Duodenal mucosa (tissue), 2 donors: ENCODE results near the gene GPR6.

ENCODE experiments used
- H3K27ac ChIP-seq: one replicate; pipeline ENCODE4 v1.7.0; 2013; ENCODE audit warnings: low read depth, low read length
- H3K27me3 ChIP-seq, 2 donors: one replicate each; pipeline ENCODE4 v1.7.0; 2013; ENCODE audit warnings: low read length in 2 of 2, control low read depth in 1 of 2; ENCODE audit not compliant: insufficient read depth in 2 of 2, control insufficient read depth in 1 of 2
- H3K36me3 ChIP-seq, 2 donors: one replicate each; pipeline ENCODE4 v1.7.0; 2013; ENCODE audit warnings: low read length in 2 of 2, control low read depth in 1 of 2; ENCODE audit not compliant: insufficient read depth in 2 of 2, control insufficient read depth in 1 of 2
- H3K4me1 ChIP-seq, 2 donors: one replicate each; pipeline ENCODE4 v1.7.0; 2013; ENCODE audit warnings: low read length in 2 of 2, control low read depth in 1 of 2; ENCODE audit not compliant: insufficient read depth in 2 of 2, control insufficient read depth in 1 of 2
- H3K4me3 ChIP-seq, 2 donors: one replicate each; pipeline ENCODE4 v1.7.0; 2013; ENCODE audit warnings: low read length in 2 of 2, low read depth in 1 of 2
- H3K9ac ChIP-seq, 2 donors: one replicate each; pipeline ENCODE4 v1.7.0; 2013; ENCODE audit warnings: low read length in 2 of 2, low read depth in 1 of 2
- H3K9me3 ChIP-seq, 2 donors: one replicate each; pipeline ENCODE4 v1.7.0; 2013; ENCODE audit warnings: low read length in 2 of 2, control low read depth in 1 of 2; ENCODE audit not compliant: control insufficient read depth in 1 of 2

GPR6 gene

GRCh38 chr6:109998159-109998785 is 20.2 kb downstream of the GPR6 start:
- no peaks in the 10 kb centered on the region for H3K4me1 ChIP-seq
- H3K4me3 ChIP-seq, result no peak overlapping the region
- H3K9me3 ChIP-seq, result no peaks in the 10 kb centered on the region
- H3K36me3 ChIP-seq, result no peaks in the 10 kb centered on the region
- H3K27ac ChIP-seq, result no peak overlapping the region
- no peak overlapping the region for H3K9ac ChIP-seq
- peaks cover 0 to 8% of the 10 kb centered on the region in 2 donors for H3K27me3 ChIP-seq

GRCh38 chr6:109999740-110000139 is 21.6 kb downstream of the GPR6 start:
- no peaks in the 10 kb centered on the region for H3K9me3 ChIP-seq
- no peak overlapping the region for H3K9ac ChIP-seq
- H3K27ac ChIP-seq, result no peak overlapping the region
- H3K4me1 ChIP-seq, result no peaks in the 10 kb centered on the region
- peaks cover 0 to 6% of the 10 kb centered on the region in 2 donors for H3K27me3 ChIP-seq
- H3K4me3 ChIP-seq, result no peak overlapping the region
- H3K36me3 ChIP-seq, result no peaks in the 10 kb centered on the region

GRCh38 chr6:110002676-110003075 is 24.6 kb downstream of the GPR6 start:
- Histone ChIP-seq H3K36me3 (no peaks in the 10 kb centered on the region), H3K9me3 (no peaks in the 10 kb centered on the region), H3K27ac (no peak overlapping the region), H3K27me3 (peaks cover 0 to 3% of the 10 kb centered on the region in 2 donors), H3K4me3 (no peak overlapping the region), H3K4me1 (no peaks in the 10 kb centered on the region), H3K9ac (no peak overlapping the region)

GRCh38 chr6:110013386-110013785 is 35.3 kb downstream of the GPR6 start:
- no peak overlapping the region for H3K4me3 ChIP-seq
- no peak overlapping the region for H3K9ac ChIP-seq
- no peaks in the 10 kb centered on the region for H3K4me1 ChIP-seq
- H3K36me3 ChIP-seq, result no peaks in the 10 kb centered on the region
- H3K27me3 ChIP-seq, result no peaks in the 10 kb centered on the region
- H3K27ac ChIP-seq, result no peak overlapping the region
- no peaks in the 10 kb centered on the region for H3K9me3 ChIP-seq

- Histone ChIP-seq H3K9ac (no peak overlapping the region), H3K27ac (no peak overlapping the region), H3K4me1 (no peaks in the 10 kb centered on the region), H3K36me3 (no peaks in the 10 kb centered on the region), H3K27me3 (no peaks in the 10 kb centered on the region), H3K4me3 (no peak overlapping the region), H3K9me3 (no peaks in the 10 kb centered on the region)
These were observed 37.1 kb downstream of the GPR6 start for GRCh38 chr6:110015206-110015605.

- Histone ChIP-seq H3K4me3 (no peak overlapping the region), H3K27me3 (no peaks in the 10 kb centered on the region), H3K27ac (no peak overlapping the region), H3K9me3 (no peaks in the 10 kb centered on the region), H3K9ac (no peak overlapping the region), H3K36me3 (no peaks in the 10 kb centered on the region), H3K4me1 (no peaks in the 10 kb centered on the region)
These were observed 39.2 kb downstream of the GPR6 start for GRCh38 chr6:110017306-110017705.

GRCh38 chr6:110017946-110018345 is 39.8 kb downstream of the GPR6 start:
- Histone ChIP-seq H3K9me3 (no peaks in the 10 kb centered on the region), H3K27me3 (no peaks in the 10 kb centered on the region), H3K9ac (no peak overlapping the region), H3K4me3 (no peak overlapping the region), H3K36me3 (no peaks in the 10 kb centered on the region), H3K4me1 (no peaks in the 10 kb centered on the region), H3K27ac (no peak overlapping the region)

- Histone ChIP-seq H3K36me3 (no peaks in the 10 kb centered on the region), H3K27me3 (no peaks in the 10 kb centered on the region), H3K4me1 (no peaks in the 10 kb centered on the region), H3K9me3 (no peaks in the 10 kb centered on the region), H3K9ac (no peak overlapping the region), H3K4me3 (no peak overlapping the region), H3K27ac (no peak overlapping the region)
These were observed 40.4 kb downstream of the GPR6 start for GRCh38 chr6:110018486-110018885.

- H3K27me3 ChIP-seq, result no peaks in the 10 kb centered on the region
- no peak overlapping the region for H3K27ac ChIP-seq
- H3K9me3 ChIP-seq, result no peaks in the 10 kb centered on the region
- no peak overlapping the region for H3K4me3 ChIP-seq
- no peaks in the 10 kb centered on the region for H3K4me1 ChIP-seq
- no peaks in the 10 kb centered on the region for H3K36me3 ChIP-seq
- no peak overlapping the region for H3K9ac ChIP-seq
These were observed 42.8 kb downstream of the GPR6 start for GRCh38 chr6:110020888-110021287.

GRCh38 chr6:110029144-110029543 is 51.0 kb downstream of the GPR6 start:
- H3K4me1 ChIP-seq, result no peaks in the 10 kb centered on the region
- H3K9me3 ChIP-seq, result no peaks in the 10 kb centered on the region
- H3K4me3 ChIP-seq, result no peak overlapping the region
- no peaks in the 10 kb centered on the region for H3K36me3 ChIP-seq
- H3K27ac ChIP-seq, result no peak overlapping the region
- no peaks in the 10 kb centered on the region for H3K27me3 ChIP-seq
- H3K9ac ChIP-seq, result no peak overlapping the region
